SK-N-SH treated with all-trans-retinoic acid at 6 μM for 48 hours (cell line): ENCODE measurements around the gene KRTAP9-7.

ENCODE experiments used
- RARB ChIP-seq: fragments of 250-450 bp; sonication (Bioruptor Pico); IDR thresholded peaks from 2 replicates; pipeline ENCODE4 v1.8.0; 2021; ENCODE audit warnings: mild to moderate bottlenecking, moderate library complexity
- ZNF565 ChIP-seq: fragments of 450-650 bp; formaldehyde crosslinking; conservative IDR thresholded peaks from 2 replicates; pipeline ENCODE4 v1.5.0; 2020; ENCODE audit warnings: low read depth, mild to moderate bottlenecking, moderate library complexity

- TF ChIP-seq RARB (CRISPR knock-in tag) (no peak), ZNF565 (no peak)
Observed at GRCh38 chr17:41251261-41251660, 24.2 kb upstream of the KRTAP9-7 start.
